ENCODE measurements around the gene SNU13. TPM values are rescaled to one million over a fixed set of nuclear protein-coding genes. Genes with fewer than 3 reads are reported as not detected.
"Not testable (repeated sequence)": the region's sequence is repeated elsewhere in the genome, so short reads cannot be mapped to it uniquely, and the experiment has no call there.

The SNU13 gene
- total RNA-seq, 1 donor from 2014 or later = 95.9 TPM

- no peak for DNase-seq
- H3K36me3 ChIP-seq = peaks cover 28% of the 10 kb centered on the region
- no peaks in the 10 kb centered on the region for H3K27me3 ChIP-seq (ENCODE audit: low read depth)
- no peaks in the 10 kb centered on the region for H3K9me3 ChIP-seq
- H3K4me1 ChIP-seq = peaks cover 17% of the 10 kb centered on the region
- peak overlapping the region; percentile 64 for H3K27ac ChIP-seq
- H3K4me3 ChIP-seq = no peak overlapping the region
- no peak for TF ChIP-seq CTCF (IDR thresholded peaks at IDR 0.05)
- ATAC-seq = no peak
- intact Hi-C loops (cut with DNase I) = no loop called here
Observed at GRCh38 chr22:41668971-41669911, 19.4 kb downstream of the SNU13 start.

GRCh38 chr22:41664951-41665350 is 23.7 kb downstream of the SNU13 start:
- no peak for ATAC-seq
- intact Hi-C loops (cut with DNase I) = no loop called here
- Histone ChIP-seq H3K36me3 (peaks cover 56% of the 10 kb centered on the region), H3K4me1 (peaks cover 17% of the 10 kb centered on the region), H3K27me3 (ENCODE audit: low read depth) (no peaks in the 10 kb centered on the region), H3K4me3 (no peak overlapping the region), H3K27ac (no peak overlapping the region), H3K9me3 (no peaks in the 10 kb centered on the region)
- no peak for TF ChIP-seq CTCF (IDR thresholded peaks at IDR 0.05)
- DNase-seq = no peak

- no peak for DNase-seq
- H3K4me3 ChIP-seq = no peak overlapping the region
- no peak for TF ChIP-seq CTCF (IDR thresholded peaks at IDR 0.05)
- H3K9me3 ChIP-seq = no peaks in the 10 kb centered on the region
- H3K36me3 ChIP-seq = peaks cover 61% of the 10 kb centered on the region
- H3K27me3 ChIP-seq (ENCODE audit: low read depth) = no peaks in the 10 kb centered on the region
- intact Hi-C loops (cut with DNase I) = no loop called here
- no peak overlapping the region for H3K27ac ChIP-seq
- peaks cover 17% of the 10 kb centered on the region for H3K4me1 ChIP-seq
- ATAC-seq = no peak
Observed at GRCh38 chr22:41664490-41664889, 24.2 kb downstream of the SNU13 start.

GRCh38 chr22:41663594-41663993 is 25.1 kb downstream of the SNU13 start:
- Histone ChIP-seq H3K36me3 (peaks cover 70% of the 10 kb centered on the region), H3K4me1 (peaks cover 17% of the 10 kb centered on the region)
- H3K27me3 ChIP-seq (ENCODE audit: low read depth); intact Hi-C loops (cut with DNase I); DNase-seq; ATAC-seq; H3K27ac ChIP-seq; H3K4me3 ChIP-seq; H3K9me3 ChIP-seq: not testable (repeated sequence)

GRCh38 chr22:41661713-41662112 is 27.0 kb downstream of the SNU13 start:
- Histone ChIP-seq H3K27me3 (ENCODE audit: low read depth) (no peaks in the 10 kb centered on the region), H3K36me3 (peaks cover 89% of the 10 kb centered on the region), H3K4me3 (no peak overlapping the region), H3K9me3 (no peaks in the 10 kb centered on the region), H3K27ac (no peak overlapping the region), H3K4me1 (peaks cover 5% of the 10 kb centered on the region)
- no peak for TF ChIP-seq CTCF (IDR thresholded peaks at IDR 0.05)
- no peak for DNase-seq
- intact Hi-C loops (cut with DNase I) = no loop called here
- ATAC-seq = no peak

GRCh38 chr22:41661088-41661487 is 27.6 kb downstream of the SNU13 start:
- H3K27me3 ChIP-seq (ENCODE audit: low read depth) = no peaks in the 10 kb centered on the region
- TF ChIP-seq CTCF (IDR thresholded peaks at IDR 0.05) = no peak
- DNase-seq = no peak
- no peak for ATAC-seq
- intact Hi-C loops (cut with DNase I) = no loop called here
- H3K9me3 ChIP-seq = no peaks in the 10 kb centered on the region
- H3K27ac ChIP-seq = no peak overlapping the region
- H3K36me3 ChIP-seq = peaks cover 95% of the 10 kb centered on the region
- H3K4me3 ChIP-seq = no peak overlapping the region
- H3K4me1 ChIP-seq = no peaks in the 10 kb centered on the region

All from lower lobe of right lung (tissue), 2 donors.